G401.6 (cell line): Measurements from ENCODE around the gene C1RL.
A peak's percentile ranks its signal among the peaks of the same experiment; 100 is the strongest.

Experiments used
- FAIRE-seq: peaks from 2 replicates; lab custom pipeline; 2012; peaks lifted over from hg19 to GRCh38; lab: Jason Lieb, UNC

Gene C1RL

GRCh38 chr12:7092229-7092985 lies 16.6 kb downstream of the C1RL start, which contains the start of gene C1R:
TSS of gene C1R (minus strand) at chr12:7092445. CDS start at chr12:7092388, 57 bp downstream.
- peak; percentile 85 for FAIRE-seq

- no peak for FAIRE-seq
These were observed 17.3 kb downstream of the C1RL start for GRCh38 chr12:7091660-7092228.

GRCh38 chr12:7091171-7091570 lies 17.8 kb downstream of the C1RL start:
- FAIRE-seq = no peak

GRCh38 chr12:7090222-7090998 lies 18.6 kb downstream of the C1RL start:
- no peak for FAIRE-seq

- FAIRE-seq = no peak
These were observed 19.7 kb downstream of the C1RL start for GRCh38 chr12:7089196-7089871.

GRCh38 chr12:7083125-7083524 lies 25.9 kb downstream of the C1RL start:
- FAIRE-seq = no peak

- no peak for FAIRE-seq
These were observed 28.0 kb downstream of the C1RL start for GRCh38 chr12:7081037-7081436.

GRCh38 chr12:7079826-7080125 lies 29.2 kb downstream of the C1RL start:
- no peak for FAIRE-seq

GRCh38 chr12:7078163-7078562 lies 30.9 kb downstream of the C1RL start:
- no peak for FAIRE-seq

- no peak for FAIRE-seq
These were observed 32.5 kb downstream of the C1RL start for GRCh38 chr12:7076493-7076892.

- no peak for FAIRE-seq
These were observed 33.1 kb downstream of the C1RL start for GRCh38 chr12:7075939-7076338.

- FAIRE-seq = no peak
These were observed 33.5 kb downstream of the C1RL start for GRCh38 chr12:7075518-7075917.

GRCh38 chr12:7073946-7074345 lies 35.1 kb downstream of the C1RL start:
- no peak for FAIRE-seq

GRCh38 chr12:7072554-7072953 lies 36.5 kb downstream of the C1RL start:
- no peak for FAIRE-seq

- FAIRE-seq = no peak
These were observed 37.0 kb downstream of the C1RL start for GRCh38 chr12:7072035-7072434.

- no peak for FAIRE-seq
These were observed 39.6 kb downstream of the C1RL start for GRCh38 chr12:7069386-7069785.

GRCh38 chr12:7068994-7069346 lies 40.0 kb downstream of the C1RL start:
- FAIRE-seq = no peak

- FAIRE-seq = no peak
These were observed 40.6 kb downstream of the C1RL start for GRCh38 chr12:7068240-7068993.

- no peak for FAIRE-seq
These were observed 41.9 kb downstream of the C1RL start for GRCh38 chr12:7067096-7067495.

GRCh38 chr12:7066596-7066995 lies 42.4 kb downstream of the C1RL start:
- FAIRE-seq = no peak

- FAIRE-seq = no peak
These were observed 43.9 kb downstream of the C1RL start for GRCh38 chr12:7065073-7065623.

GRCh38 chr12:7064516-7064915 lies 44.5 kb downstream of the C1RL start:
- FAIRE-seq = no peak
